NCI-H187 treated with DMSO at 0.1 percent for 48 hours (cell line): ENCODE results near the gene COL16A1.

Source experiments
- DNase-seq: peaks from one replicate; lab custom pipeline; 2025; lab: John Stamatoyannopoulos, UW

COL16A1 gene

GRCh38 chr1:31624731-31625514, 78.9 kb downstream of the COL16A1 start:
- DNase-seq: no peak

DNA sequence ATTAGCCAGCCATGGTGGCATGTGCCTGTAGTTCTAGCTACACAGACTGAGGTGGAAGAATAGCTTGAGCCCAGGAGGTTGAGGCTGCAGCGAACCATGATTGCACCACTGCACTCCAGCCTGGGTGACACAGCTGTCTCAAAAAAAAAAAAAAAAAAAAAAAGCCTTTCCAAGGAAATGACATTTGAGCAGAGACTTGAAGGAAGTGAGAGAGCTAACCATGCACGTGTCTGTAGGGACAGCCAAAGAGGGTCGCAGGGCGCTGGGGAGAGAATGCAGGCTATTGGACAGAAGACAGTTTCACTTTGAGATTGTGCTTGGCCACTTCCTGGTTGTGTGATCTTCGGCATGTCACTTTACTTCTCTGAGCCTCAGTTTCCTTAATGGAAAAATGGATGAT, 79.5 kb downstream of the COL16A1 start:
- no peak for DNase-seq

- no peak for DNase-seq
These were observed 80.5 kb downstream of the COL16A1 start for GRCh38 chr1:31623365-31623764.

DNA sequence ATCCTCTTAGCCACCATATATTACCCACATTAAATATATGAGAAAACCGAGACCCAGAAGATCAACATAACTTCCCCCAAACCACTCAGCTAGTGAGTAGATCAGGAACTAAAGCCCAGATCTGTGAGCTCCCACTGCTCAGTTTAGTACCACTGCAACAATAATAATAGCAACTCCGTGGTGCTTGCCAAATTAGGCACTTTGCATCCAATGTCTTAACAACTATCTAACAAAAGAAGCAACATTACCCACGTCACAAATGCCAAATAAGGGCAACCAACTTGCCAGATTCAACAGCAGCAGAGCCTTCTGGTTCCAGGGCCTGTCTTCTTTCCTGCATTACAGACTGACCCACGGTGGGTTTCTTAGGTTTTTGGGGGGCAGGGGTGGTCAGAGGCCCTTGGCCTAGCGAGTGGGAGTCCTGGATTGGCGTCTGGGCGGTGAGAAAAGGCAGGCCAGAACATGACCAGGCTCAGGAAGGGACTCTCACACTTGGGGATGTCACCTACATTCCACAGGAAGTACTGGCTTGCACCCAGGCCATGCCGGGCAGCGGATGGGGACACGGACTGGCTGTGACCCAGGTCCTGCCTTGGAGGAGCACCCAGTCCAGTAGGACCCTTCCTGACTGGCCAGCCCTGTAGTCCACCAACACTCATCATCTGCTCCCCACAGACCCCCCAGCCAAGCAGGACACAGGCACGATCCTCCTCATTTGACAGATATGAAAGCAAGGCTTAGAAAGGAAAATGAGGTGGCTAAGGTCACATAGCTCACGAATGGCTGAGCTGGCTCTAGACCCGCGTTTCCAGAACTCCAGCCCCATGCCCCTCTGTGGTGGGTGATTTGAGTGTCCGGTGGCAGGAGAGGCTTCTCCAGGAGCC, 81.7 kb downstream of the COL16A1 start:
- no peak for DNase-seq

DNA sequence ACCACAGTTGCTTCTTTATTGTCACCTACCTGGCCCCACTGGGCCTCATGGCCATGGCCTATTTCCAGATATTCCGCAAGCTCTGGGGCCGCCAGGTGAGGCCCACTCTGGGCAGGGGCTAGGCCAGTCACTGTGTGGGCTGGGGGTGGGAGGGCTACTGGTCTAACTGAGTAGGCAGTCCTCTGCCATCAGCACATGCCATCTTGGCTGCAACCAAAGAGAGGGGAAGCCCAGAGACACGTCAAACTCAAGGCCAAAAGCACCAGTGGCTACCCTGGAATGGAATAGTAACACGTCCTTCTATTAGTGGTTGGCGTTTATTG, 82.4 kb downstream of the COL16A1 start:
- no peak for DNase-seq

- DNase-seq: no peak
These were observed 83.0 kb downstream of the COL16A1 start for GRCh38 chr1:31620631-31621497.

- DNase-seq: no peak
These were observed 84.6 kb downstream of the COL16A1 start for GRCh38 chr1:31618916-31619846.

GRCh38 chr1:31617916-31618746, 85.7 kb downstream of the COL16A1 start:
- DNase-seq: no peak

GRCh38 chr1:31617218-31617915, 86.5 kb downstream of the COL16A1 start, which contains the start of gene HCRTR1:
HCRTR1 (plus strand) TSS chr1:31617689; CDS start chr1:31619193, 1,504 bp downstream.
- no peak for DNase-seq

- DNase-seq: no peak
These were observed 87.9 kb downstream of the COL16A1 start for GRCh38 chr1:31615939-31616338.

GRCh38 chr1:31615414-31615813, 88.4 kb downstream of the COL16A1 start:
- no peak for DNase-seq

- DNase-seq: no peak
These were observed 89.3 kb downstream of the COL16A1 start for GRCh38 chr1:31614414-31615005.

- no peak for DNase-seq
These were observed 94.2 kb downstream of the COL16A1 start for GRCh38 chr1:31609514-31610118.

DNA sequence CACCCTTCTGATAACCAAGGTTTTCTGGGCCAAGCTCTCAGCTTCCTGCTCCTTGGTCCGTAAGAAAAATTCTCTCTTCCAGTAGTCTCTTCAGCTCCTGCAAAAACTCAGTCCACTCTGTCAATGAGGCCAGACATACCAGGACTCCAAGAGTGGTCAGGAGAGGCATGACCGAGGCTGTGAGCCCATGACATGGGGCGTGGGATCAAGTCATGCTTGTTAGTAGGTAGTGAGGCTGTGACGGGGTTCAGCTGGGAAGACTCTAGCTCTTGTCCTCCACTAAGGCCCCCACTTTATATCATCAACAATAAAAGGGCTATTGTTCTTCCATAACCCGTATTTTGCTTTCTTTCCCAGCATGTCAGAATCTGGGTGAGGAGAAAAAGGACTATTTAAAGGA, 96.5 kb downstream of the COL16A1 start:
- no peak for DNase-seq

GRCh38 chr1:31605908-31606427, 97.8 kb downstream of the COL16A1 start:
- DNase-seq: no peak
